GF-D8 (cell line): Measurements from ENCODE around the gene BHLHE23.

ENCODE experiments used
- DNase-seq: peaks from one replicate; lab custom pipeline; 2025; lab: John Stamatoyannopoulos, UW

The BHLHE23 gene

DNA sequence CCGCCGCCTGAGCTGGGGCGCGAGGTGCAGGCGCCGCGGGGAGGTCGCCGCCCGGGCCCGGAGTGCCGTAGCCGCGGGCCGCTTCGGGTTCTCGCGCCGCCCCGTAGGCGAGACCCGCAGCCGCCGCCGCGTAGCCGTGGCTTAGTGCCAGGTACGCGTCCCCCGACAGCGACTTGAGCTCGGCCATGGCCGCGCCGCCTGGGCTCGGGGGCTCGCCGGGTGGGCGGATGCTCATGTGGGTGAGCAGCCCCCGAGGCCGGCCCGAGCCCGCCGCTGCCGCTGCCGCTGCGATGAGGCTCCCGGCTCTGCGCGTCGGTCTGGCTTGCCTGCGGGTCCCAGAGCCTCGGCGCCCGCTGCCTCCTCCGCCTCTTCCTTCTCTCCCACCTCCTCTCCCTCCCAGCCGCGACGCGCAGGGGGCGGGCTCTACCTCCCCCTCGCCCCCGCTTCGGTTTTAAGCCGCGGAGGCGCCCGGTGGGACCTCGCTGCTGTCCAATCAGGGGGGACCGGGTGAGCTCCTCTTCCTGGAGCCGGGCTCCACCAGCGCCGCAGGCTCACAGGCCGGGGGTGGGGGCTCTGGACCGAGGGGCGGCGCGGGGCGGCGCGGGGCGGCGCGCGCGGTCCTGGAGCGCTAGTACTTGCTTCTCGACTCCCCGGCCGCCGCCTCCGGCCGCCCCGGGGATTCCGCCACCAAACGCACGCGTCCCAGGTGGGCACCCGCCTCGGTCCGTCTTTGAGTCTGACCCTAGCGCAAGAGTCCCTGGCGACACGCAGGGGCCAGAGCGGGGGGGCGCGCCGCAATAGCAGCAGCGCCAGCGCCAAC, at the start of gene BHLHE23:
TSS of gene BHLHE23 (minus strand) at position 425 of the 820 bp plus-strand sequence. CDS start at position 235, 190 bp downstream.
- no peak for DNase-seq

DNA sequence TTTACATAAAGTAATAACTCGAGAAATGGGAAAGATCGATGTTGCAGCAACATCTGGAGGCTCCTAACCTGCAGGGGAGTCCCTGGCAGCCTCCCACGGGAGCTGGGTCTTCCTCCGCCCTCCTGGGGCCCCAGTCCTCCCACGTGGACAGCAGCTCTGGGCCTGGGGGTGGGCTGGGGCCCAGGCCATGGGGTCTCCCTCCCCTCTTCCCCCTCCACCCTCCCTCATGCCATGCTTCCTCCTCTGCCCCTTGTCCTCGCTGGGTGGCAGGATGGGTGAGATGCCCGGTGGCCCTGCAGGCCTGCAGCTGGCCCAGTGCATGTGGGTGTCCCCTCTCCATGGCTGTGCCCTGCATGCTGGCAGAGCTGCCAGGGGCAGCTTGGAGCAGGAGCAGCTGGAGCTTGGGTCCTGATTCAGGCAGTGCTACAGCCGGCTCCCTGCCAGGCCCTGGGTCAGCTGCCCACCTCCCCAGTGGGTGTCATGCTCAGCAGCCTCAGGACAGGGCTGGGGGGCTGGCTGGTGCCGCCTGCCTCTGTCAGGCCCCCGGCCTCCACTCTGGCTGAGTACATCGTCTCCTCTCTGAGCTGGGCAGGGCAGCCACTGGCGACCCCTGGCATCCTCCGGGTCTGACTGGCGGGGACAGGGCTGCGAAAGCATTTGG, 48.9 kb upstream of the BHLHE23 start:
- DNase-seq: no peak

DNA sequence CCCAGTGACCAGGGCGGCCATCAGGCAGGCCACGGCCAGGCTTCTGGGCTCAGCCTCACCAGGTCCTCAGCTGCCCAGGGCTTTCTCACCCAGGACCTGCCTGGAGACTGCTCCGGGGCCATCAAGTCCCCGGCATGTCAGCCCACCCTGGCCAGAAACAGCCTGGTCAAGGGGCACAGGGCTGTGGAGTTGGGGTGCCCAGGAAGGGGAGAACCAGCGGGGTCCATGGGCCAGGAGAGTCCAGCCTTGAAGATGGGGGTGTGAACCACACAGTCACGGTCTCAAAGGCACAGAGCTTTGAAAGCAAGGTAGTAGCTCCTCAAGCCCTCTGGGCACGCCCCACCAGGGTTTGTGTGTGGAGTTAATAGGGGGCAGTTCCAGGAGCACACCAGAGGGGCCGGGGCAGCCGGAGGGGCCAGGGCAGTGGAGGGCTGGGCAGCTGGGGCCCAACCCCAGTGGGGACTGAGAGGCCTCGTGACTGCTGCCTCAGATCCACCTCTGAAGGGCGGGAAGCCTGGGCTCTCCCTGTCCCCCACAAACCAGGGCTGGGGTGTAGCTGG, 48.0 kb upstream of the BHLHE23 start:
- DNase-seq: no peak

DNA sequence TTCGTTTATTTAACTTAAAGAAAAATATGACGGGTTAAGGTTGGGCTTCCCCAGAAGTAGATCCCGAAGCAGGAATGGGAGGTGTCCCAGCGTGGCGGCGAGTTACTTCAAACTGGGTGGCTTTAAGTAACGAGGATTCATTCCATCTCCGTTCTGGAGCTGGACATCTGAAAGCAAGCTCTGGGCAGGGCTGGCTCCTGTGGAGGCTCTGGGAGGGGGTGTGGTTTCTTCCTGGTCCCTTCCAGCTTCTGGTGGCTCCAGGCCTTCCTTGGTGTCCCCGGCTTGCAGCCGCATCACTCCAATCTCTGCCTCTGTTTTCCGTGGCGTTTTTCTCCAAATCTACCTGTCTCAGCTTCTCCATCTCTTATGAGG, 47.3 kb upstream of the BHLHE23 start:
- no peak for DNase-seq

DNA sequence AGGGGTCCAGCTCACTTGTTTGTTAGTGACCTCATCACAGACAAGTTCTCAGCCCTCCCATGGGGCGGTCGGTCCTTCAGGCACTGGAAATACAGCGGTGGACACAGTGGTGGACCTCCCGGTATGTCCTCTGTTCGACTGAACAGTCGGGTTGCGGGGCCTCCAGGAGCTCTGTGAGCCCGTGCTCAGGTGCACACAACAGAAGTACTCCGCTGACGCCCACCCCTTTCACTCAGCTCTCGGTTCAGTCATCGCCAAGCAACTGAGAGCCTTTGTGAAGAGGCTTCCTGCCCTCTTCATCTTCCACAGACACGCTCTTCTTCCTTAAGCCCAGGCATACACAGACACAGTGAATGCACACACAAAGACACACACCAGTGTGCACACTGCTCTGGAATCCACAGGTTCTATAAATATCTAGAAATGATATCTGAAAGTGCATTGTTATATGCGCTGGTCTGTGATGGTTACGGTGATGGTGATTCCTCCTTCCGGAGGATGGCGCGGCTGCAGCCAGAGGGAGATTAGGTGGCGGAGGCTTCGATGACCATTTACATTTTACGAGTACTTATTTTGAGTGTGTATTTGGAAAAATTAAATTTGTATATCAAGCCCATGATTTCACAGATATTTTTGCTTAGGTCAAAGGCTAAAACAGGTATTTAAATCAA, 46.8 kb upstream of the BHLHE23 start:
- DNase-seq: no peak

DNA sequence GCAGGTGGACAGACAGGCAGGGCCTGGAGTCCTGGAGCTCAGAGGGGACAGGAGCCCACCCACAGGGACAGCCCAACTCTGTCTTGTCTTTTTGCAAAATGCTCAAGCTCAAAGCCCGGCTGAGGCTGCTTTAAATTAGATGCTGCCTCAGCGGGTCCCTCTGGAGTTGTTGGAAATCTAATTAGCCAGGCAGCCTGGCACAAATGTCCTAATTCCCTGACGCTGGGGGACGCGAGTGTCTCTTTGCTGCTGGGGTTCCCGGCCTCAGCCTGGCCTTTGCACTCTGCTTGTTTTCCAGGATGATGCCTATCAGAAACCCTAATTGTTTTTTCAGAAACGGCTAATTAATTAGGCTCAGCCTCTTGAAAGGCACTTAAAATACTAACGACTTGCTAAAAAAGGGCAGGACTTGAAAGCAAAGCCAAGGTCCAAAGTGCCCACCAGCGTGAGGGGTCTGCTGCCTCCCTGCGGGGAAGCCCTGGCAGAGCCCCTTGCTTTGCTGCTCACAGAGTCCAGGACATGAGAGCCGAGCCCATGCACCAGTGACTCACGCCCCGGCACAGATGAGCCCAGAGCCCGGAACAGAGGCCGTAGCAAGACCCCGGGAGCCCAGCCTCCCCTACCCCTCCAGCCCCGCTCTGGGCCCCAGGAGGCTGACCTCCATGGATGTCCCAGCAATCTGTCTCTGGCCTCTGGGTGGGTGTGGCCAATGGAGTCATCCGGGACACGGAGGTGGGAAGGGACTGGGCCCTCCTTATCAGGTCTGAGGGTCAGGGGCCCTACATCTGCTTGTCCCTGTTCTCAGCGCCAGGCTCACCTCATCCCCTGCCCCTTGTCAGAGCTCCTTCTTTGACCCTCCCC, 46.0 kb upstream of the BHLHE23 start:
- DNase-seq: no peak

DNA sequence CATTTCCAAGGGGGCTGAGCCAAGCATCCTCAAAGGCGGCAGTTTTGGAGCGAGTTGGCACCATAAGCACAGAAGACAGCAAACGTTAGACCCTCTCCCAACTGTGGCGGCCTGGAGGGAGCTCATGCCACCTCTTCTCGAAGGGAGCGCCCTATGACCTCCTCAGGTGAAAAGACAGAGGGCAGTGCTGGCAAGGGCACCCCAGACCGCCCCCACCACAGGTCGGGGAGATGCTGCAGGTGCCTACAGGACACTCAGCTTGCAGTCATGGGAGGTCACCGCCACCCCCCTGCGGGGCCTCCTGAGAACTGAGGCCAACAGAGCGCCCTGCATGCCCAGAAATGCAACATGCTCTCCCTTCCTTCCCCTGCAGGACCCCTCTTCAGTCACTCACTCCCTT, 45.1 kb upstream of the BHLHE23 start:
- no peak for DNase-seq

DNA sequence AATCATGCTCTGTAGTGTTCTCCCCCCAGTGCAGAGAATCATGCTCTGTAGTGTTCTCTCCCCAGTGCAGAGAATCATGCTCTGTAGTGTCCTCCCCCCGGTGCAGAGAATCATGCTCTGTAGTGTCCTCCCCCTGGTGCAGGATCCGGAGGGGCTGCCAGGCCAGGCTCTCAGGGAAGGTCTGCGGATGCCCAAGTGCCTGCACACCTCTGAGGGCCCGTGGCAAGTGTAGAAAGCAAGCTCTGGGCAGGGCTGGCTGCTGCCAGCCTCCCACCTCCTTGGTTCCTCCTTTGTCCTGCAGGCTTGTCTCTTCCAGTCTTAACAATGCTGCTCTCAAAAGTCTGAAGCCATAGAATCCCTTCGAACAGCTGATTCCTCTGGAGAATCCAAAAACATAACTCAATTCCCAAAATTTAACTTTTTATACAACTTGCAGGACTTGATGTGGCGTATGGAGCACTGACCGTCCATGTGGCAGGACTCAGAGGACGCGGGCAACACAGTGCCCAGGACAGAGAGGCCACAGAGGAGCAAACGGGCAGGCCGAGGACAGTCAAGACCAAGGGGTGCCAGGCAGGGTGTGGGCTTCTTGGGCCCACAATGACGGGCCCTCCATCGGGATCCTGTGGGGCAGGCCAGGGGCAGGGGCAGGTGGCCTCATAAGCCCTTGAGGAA, 44.6 kb upstream of the BHLHE23 start:
- no peak for DNase-seq

DNA sequence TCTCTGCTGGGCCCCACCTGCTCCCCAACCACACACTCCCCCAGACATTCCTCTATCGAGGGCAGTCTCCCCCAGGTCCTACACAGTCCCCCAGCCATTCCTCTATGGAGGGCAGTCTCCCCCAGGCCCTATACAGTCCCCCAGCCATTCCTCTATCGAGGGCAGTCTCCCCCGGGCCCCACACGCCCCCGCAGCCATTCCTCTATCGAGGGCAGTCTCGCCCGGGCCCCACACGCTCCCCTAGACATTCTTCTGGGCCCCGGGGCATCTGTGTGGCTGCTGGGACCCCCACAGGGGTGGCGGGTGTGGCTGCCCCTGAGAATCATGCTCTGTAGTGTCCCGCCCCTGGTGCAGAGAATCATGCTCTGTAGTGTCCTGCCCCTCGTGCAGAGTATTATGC, 43.6 kb upstream of the BHLHE23 start:
- no peak for DNase-seq

DNA sequence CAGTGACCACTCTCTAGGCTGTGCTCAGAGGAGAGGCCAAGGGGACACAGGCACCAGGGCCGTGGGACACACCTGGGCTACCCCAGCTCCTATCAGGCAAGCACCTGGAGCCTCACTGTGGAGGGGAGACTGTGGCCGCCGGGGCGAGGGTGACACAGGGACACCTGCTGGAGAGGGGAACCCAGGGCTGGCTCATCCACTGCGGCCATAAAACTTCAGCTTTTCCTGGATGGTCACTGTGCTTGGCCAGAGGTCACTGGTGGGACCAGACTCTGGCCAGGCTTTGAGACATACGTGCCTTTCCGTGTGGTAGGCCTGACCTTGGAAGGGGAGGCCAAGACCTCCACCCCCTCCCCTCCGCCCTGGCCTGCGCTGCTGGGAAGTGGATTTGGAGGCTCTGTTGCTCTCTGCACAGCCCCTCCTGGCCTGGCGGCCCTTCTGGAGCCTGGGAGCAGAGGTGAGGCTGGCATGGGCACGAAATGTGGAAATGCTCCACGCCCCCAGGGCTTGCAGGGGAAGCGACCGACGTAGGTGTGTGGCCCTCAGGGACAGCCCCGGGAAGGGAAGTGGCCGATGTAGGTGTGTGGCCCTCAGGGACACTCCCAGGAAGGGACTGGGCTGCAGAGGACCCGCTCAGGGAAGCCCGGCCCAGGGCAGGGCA, 42.9 kb upstream of the BHLHE23 start:
- DNase-seq: no peak

DNA sequence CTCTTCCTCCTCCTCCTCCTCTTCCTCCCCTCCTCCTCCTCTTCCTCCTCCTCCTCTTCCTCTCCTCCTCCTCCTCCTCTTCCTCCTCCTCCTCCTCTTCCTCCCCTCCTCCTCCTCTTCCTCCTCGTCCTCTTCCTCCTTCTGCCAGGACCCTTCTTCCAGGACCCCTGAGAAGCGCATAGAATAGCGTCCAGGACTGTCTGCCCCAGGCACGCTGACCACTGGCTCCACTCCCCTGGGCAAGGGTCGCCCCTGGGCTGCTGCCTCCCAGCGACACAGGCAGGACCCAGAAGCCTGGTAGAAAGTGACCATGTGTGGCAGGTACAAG, 42.4 kb upstream of the BHLHE23 start:
- no peak for DNase-seq

DNA sequence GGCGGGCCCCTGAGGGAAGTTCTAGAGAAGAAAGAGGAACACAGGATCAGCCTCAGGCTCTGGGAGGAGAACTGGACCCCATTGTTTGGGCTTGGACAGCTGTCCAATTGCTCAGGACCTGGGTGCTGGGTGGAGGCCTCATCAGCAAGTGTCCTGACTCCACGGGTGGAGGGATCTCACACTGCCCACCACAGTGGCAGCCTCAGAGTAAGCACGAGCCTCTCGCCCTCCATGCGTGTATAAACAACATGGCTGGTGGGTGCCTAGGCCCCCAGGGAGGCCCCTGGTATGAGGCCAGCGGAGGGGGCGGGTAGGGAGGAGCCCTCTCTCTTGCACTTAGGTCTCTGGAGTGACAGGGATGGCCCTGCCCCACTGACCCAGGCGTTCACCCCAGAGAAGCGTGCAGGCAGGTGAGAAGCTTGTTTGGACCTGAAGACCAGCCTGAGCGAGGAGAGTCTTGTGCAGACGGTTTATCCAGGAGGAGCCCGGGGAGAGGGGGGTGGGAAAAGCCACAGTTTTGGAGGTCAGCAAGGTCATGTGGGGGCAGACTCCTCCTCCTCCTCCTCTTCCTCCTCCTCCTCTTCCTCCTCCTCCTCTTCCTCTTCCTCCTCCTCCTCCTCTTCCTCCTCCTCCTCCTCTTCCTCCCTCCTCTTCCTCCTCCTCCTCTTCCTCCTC, 41.9 kb upstream of the BHLHE23 start:
- no peak for DNase-seq

DNA sequence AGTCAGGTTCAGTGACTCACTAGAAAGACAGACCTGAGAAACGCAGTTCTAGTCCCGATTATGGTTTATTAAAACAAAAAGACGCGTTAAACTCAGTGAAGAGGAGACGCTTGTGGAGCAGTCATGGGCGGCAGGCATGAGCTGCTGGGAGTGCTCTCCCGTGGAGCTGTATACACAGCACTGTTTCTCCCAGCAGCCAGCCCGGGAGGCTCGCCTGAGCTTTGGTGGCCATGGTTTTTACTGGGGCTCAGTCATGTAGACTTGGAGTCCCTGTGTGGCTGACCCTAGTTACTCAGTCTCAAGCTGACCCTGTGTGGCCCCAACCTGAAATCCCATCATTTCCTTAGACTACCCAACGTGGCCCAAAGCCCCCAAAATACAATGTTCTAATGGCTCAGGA, 41.2 kb upstream of the BHLHE23 start:
- DNase-seq: no peak

DNA sequence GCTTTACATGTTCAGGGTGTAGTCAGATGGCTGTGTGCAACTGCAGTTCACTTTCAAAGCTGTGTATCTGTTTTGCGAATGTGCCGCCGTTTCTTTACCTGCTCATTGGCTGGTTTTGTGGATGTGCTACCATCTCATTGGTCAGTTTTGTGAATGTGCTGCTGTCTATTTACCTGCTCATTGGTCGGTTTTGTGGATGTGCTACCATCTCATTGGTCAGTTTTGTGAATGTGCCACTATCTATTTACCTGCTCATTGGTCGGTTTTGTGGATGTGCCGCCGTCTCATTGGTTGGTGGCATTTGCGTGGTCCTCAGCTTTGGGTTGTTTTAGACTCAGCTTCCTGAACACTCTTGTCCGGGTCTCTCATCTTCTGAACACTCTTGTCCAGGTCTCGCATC, 40.5 kb upstream of the BHLHE23 start:
- no peak for DNase-seq

DNA sequence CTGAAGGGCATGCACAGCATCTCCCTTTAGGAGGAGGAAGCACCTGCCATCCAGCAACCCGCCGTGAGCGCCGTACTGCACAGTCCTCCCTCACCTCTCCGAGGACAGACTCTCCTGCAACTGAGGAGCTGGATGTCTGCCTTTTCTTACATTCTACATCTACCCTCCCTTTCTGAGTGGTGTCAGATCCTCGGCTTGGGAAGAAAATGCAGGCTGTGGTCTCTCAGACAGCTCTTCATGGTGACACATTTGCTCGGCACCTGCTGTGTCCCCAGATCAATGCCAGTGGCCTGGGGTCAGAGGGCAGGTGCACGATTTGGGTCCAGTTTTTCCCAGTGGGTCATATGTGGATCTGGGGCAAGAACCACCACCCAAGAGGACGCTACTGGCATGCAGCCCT, 40.1 kb upstream of the BHLHE23 start:
- DNase-seq: no peak

DNA sequence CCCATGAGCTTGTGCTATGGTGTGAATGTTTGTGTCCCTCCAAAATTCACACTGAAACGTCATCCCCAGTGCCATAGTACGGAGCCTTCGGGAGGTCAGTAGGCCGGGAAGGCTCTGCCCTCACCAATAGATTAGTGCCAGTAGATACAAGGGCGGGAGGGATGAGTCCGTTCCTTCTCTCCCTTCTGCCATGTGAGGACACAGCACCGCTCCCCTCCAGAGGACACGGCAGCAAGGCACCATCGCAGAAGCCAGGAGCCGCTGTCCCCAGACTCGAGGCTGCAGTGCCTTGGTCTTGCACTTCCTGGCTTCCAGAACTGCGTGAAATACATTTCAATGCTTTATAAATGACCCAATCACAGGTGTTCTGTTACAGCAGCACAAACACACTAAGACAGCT, 39.2 kb upstream of the BHLHE23 start:
- DNase-seq: no peak

DNA sequence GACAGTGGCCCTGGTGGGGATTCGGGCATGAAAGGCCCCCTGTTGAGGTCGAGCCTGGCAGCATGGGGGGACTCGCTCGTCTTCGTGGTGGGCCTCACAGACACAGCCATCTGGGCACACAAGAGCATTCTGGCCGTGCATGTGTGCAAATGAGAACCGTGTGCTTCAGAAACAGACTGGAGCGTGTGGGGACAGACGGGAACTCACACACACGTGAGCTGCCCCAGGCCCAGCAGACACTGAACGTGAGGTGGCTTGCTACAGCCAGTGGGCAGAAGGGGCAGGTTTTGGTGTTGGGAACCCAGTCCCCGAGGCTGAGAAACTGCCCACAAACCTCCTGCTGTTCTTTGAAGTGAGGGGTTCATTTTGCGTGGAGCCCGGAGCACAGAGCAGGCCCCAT, 38.6 kb upstream of the BHLHE23 start:
- no peak for DNase-seq

DNA sequence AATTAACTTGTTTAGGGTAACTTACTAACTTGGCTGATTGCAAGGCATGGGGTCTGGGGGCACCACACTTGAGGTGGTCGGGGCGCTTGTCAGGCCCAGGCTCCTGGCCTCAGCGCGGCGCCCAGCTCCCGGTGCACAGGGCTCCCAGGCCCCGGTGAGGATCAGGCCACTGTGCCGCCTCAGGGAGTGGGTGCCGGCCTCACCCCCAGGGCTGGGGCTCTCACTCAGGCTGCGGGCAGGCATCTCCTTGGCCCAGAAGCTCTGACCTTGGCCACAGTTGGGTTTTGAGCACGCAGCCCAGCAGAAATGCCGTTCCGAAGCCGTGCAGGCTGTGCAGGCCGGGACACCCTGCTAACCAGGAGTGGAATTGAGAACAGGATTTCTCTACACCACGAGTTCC, 37.8 kb upstream of the BHLHE23 start:
- DNase-seq: no peak

DNA sequence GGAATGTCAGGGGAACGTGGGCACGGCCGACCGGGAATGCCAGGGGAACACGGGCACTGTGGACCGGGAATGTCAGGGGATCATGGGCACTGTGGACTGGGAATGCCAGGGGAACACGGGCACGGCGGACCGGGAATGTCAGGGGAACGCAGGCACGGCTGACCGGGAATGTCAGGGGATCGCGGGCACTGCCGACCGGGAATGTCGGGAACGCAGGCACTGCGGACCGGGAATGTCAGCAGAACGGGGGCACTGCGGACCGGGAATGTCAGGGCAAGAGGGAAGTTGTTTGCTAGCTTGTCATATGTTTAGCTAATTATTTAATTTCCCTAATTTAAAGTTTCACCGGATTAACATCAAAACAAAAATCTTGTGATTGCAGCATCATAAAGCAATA, 37.4 kb upstream of the BHLHE23 start:
- DNase-seq: no peak
